Kidney tubule cell (primary cell): ENCODE measurements around the gene BANK1.
A peak's percentile ranks its signal among the peaks of the same experiment; 100 is the strongest.

Source experiments
- DNase-seq: peaks from one replicate; pipeline ENCODE4 v3.0.0-alpha.2; 2018; ENCODE audit warnings: low spot score

BANK1 gene

DNA sequence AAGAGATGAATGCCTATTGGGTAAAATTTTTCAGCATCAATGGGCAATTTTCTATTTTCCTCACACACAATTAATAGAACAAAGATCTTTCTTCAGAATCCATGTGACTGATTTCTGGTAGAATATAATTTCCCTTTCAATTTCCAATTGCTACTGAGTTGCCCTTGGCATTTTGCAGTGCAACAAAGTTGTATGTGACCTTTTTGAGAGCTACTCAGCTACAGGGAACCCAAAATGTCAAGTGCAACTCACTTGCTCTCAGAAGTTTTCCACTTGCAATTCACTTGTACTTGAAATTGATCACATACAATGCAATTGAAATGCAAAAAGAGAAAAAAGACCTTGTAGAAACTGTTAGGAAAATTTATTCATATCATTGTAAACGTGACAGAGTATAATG lies 245.5 kb downstream of the BANK1 start:
- no peak for DNase-seq

DNA sequence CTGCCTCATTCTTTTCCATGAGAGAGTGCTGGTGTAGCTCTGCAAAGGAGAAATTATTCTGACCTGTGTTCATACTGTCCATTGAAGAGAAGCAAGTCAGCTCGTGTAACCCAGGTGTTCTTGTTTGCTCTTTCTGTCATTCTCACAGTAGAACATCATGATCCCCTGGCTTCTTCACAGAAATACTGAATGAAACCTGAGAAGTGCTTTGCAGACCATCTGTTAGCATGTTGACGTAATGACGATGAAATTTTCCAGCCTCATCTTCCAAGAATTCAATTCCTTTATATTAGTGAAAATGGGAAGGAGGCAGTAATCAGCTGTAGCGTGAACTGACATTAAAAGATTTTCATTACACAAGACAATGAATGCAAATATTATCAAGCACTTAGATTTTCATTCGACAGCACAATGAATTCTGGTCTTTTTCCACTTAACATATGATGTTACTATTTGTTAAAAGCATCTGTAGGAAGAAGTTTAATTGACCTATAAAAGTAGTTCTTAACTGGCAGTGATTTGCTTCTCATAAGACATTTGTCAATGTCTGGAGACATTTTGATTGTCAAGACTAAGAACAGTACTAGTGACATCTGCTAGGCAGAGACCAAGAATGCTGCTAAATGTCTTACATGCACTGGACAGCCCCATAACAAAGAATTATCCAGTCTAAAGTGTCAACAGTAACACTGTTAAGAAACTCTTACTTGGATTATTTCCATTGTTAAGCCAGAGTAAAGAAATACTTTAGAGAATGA lies 246.3 kb downstream of the BANK1 start:
- DNase-seq, result no peak

- DNase-seq, result no peak
Observed at GRCh38 chr4:102037566-102037965, 247.0 kb downstream of the BANK1 start.

DNA sequence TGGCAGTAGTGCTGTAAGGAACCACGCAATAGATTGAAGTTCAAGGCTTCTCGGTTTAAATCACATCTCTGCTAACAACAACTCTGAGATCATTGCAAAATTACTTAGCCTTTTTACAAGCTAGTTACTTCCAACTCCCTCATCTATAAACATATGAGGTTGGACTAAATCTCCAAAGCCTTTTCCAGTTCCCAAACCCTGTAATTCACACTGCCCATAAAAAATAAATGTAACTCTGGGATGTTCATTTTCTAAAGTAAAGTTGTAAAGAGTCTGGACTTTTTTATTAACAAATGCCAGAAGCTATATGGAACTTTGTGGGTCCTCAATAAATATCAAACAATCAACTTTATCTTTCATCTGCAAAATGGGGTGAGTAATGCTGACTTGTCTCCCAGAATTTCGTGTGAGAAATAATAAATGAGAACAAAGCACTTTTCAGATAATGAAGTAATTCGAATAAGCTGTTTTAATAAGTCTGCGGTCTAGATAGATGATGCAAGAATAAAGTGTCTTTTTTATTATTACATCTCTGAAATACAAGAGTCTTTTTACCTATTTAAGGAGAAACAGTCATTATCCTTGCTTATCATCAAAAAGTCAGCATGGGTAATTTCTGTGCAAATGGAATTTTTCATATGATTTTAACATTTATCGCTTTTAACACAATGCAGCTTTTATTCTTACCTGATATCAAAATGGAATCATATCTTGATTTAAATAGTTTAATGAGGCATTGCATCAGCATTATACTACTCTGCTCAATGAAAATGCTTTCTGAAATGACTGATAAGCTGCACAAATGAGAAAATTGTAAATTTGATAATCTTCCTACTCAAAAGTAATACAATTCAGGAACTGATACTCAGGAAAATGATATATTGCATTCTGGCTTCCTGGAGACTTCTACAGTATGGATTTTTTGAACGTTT lies 252.6 kb downstream of the BANK1 start:
- DNase-seq, result no peak

DNA sequence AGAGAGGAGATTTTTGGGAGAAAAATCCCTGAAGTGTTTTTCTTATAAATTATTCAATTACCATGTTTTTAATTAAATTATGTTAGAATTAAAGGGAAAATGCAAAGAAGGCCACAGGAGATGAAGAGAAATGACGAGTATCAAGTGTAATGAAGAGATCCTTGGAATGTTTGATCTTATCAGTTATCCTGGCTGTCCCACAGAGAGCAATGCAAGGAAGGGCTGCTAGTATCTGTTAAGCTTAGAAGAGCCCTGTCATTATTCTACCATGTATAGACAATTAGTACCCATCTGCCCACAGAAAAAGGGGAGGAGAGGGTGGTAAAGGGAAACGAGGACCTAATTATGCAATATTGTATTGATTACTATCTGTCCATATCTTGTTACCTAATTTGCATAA lies 257.1 kb downstream of the BANK1 start:
- DNase-seq, result no peak

DNA sequence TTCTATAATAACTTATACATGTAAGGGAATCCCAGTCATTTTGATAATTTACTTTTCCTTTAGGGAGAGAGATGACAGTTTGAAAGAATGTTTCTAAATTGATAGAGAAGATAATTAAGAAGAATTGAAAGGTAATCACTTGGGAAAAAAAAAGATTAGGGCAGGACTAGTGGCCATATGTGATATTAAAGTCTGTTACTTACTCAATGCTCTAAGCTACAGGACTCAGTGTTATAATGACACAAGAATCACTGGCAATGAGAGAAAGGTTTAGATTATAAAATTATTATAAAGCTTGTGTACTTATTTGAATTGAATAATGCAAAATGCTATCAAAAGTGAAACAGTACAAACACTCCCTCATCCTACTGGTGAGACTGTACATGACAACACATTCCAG lies 265.3 kb downstream of the BANK1 start:
- DNase-seq, result no peak

- no peak for DNase-seq
Observed at GRCh38 chr4:102057122-102057521, 266.6 kb downstream of the BANK1 start.

GRCh38 chr4:102061133-102061532 lies 270.6 kb downstream of the BANK1 start:
- DNase-seq, result no peak

DNA sequence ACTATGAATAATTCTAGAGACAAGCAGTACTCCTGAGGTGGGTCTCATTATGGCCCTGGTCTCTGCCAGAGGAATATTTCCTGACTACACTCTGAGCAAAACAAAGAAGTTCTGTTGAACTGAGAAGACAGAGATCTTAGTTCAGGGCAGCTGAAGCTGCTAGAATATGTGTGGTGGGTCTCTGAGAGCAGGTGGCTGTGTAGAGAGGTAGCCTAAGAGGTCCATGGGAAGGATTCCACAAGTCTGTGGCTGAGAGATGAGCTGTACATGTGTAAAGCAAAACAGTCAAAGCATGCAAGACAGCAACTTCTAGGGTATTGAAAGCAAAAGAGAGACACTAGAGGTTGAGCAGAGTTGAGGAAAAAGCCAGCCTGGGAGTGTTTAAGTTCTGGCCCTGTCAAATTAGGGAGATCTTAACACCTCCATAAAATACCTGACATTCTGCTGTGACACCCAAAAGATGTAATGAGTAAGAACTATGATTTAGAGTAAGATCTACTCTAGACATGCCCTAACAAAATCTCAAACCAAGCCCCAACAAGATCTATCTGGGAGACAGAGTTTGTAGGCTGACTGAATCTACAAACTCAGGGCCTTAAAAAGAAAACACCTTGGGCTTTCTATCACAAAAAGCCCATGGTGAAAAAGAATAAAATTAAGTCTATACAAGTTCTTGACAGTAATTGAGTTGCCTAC lies 274.4 kb downstream of the BANK1 start:
- no peak for DNase-seq

DNA sequence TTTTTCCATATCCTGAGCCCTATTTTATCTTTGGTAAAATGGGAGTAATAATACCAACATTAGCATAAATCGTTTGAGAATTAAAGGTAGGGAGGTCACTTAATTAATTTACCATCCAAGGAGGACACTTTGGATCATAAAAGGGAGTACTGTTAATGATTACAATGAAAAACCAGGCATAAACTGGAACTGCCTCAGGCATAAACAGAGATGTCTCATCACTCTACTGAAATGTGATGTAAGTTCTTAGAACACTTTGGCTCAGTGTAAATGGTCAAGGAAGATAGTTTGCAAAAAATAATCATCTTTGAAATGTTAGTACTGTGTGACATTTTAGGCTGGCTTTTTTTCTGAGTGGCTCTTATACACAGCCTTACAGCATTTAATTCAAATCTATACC lies 286.1 kb downstream of the BANK1 start:
- peak; percentile 33 for DNase-seq

GRCh38 chr4:102080184-102080583 lies 289.7 kb downstream of the BANK1 start:
- DNase-seq, result no peak

DNA sequence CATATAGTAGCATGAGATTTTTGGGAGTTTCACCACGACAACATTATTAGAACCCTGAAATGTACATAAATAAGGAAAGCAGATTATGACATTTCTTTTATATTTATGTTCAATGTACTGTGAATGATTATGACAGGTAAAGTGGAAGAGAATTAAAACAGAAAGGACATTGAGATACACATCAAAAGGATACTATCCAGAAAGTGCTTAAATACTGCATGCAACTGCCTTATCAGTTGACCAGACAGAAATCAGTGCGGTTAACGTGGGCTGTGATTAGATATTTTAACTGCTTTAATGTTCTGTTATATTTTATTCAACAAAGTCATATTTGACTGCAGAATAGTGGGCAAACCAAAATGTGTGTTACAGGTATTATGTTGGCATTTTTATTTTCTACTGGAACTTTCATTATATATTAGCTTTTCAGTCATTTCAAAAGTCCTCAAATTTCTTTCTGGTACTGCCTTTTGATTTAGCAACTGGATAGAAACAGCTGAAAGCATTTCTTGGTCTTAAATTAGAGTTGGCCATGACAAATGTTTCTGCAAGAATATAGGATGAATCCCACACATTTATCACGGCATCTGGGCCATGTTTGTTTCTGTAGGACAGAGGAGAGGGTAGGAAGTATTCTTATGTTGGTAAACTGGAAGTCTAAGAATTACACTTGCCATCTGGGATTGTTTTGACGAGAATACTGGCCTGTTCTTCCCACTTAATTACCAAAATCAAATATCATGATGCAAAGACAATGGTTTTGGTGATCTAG lies 299.5 kb downstream of the BANK1 start:
- no peak for DNase-seq

- DNase-seq, result no peak
Observed at GRCh38 chr4:102091656-102092055, 301.1 kb downstream of the BANK1 start.

GRCh38 chr4:102094481-102094880 lies 304.0 kb downstream of the BANK1 start:
- DNase-seq, result no peak

DNA sequence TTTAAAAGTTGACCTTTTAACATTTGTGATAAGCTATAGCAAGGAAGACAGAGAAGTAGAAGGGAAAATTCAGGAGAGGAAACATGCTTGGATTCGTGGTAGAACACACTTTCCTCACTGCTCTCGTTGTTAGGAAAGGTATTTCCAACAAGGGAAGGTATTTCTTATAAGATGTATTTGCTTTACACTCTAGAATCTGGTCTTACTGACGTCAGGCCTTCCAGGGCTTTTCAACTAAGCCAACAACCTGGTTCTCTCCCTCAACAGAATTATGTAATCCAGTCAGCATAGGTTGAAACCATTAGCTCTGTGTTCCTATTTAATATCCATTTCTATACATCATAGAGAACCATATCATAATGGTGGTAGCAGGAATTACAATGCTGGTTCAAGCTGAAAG lies 312.8 kb downstream of the BANK1 start:
- DNase-seq, result no peak

DNA sequence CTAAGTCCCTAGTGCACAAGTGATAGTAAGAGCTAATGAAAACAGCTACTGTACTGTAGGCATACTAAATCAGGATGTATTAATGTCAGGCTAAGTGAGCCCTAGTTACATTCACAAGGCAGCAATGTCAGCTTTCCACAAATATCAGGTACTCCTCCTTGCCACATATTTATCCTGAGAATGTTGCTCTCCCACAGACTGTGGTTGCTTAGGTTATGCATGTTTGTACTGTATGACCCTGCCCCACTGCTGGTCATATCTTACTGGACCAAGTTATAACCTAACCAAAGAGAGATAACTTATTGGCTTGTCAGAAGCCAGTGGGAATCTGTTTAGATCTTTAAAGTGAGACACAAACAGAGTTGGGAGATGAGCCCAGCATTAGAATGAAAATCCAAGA lies 313.7 kb downstream of the BANK1 start:
- peak; percentile 68 for DNase-seq

- DNase-seq, result no peak
Observed at GRCh38 chr4:102105983-102106382, 315.5 kb downstream of the BANK1 start.

GRCh38 chr4:102114118-102114630 lies 323.6 kb downstream of the BANK1 start:
- DNase-seq, result no peak

DNA sequence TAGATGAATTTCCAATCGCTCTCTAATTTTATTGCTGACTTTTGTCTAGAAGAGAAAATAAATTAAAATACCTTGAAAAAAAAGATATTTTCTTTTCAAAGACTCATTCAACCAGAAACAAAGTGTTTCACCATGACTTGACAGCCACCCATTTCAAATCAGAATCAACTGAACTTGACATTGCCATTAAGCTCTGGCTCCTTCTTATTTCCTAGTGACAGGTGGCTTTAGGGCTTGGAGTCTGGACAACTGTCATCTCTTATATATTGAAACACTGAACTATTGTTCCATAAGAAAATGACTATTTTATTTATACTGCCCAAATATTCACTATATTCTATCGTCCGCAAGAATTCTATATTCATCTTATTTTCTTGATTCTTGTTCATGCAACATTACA lies 325.6 kb downstream of the BANK1 start:
- no peak for DNase-seq

GRCh38 chr4:102120846-102121245 lies 330.3 kb downstream of the BANK1 start:
- DNase-seq, result no peak
